Breast epithelium (tissue), 3 donors: ENCODE measurements around the gene LRP3.

Experiments
- CTCF ChIP-seq, 3 donors: fragments of 450-650 bp; IDR thresholded peaks; one replicate each; pipeline ENCODE4 v1.5.1; 2016 to 2017; ENCODE audit warnings: antibody characterized with exemption in 3 of 3, mild to moderate bottlenecking in 3 of 3, moderate library complexity in 3 of 3
- POLR2A ChIP-seq: fragments of 450-650 bp; IDR thresholded peaks from one replicate; pipeline ENCODE4 v1.6.1; 2016; ENCODE audit warnings: antibody characterized with exemption, mild to moderate bottlenecking, moderate library complexity
- POLR2AphosphoS5 ChIP-seq, 3 donors: sonication (generic); formaldehyde crosslinking; IDR thresholded peaks; one replicate each; pipeline ENCODE4 v1.6.1; 2017; ENCODE audit warnings: antibody characterized with exemption in 3 of 3

GRCh38 chr19:33205531-33206260 is 11.6 kb downstream of the LRP3 start:
- TF ChIP-seq POLR2AphosphoS5 (IDR thresholded peaks at IDR 0.05) (no peak), POLR2A (no peak), CTCF (IDR thresholded peaks at IDR 0.05) (no peak)
